ENCODE measurements around the gene GPR142.
"Not testable (repeated sequence)": the region's sequence is repeated elsewhere in the genome, so short reads cannot be mapped to it uniquely, and the experiment has no call there.

GPR142 gene

DNA sequence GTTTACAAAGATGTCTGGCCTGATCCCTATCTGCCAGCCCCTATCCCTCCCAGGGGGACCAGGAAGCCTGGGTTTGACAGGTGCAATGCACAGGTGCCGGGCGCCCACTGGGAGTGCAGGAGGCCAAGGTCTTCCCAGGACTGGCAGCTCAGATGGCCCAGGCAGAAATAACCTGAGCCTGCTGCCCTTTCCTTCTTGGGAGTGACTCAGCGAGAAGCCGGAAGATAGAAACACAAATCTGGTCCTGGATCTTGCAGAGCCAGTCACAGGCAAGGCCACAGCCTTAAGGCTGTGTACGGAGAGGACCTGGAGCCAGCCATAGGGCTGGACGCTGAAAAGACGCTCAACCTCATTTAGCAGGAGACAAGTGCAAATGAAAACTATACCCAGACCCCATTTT, 27.7 kb downstream of the GPR142 start:
- DNase-seq, result no peak

DNA sequence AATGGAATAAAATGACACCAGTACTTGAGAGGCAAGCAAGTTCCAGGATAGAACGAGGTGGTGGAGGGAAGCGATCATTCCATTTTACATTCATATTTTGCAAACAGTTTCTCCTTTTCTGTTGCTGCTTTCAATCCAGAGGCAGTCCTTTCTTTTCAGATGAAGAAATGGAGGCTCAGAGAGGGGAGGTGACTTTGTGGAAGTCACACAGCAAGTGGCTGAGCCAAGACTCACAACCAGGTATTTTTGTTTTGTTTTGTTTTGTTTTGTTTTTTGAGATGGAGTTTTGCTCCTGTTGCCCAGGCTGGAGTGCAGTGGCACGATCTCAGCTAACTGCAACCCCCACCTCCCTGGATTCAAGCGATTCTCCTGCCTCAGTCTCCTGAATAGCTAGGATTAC, 29.3 kb downstream of the GPR142 start:
- DNase-seq, result no peak

DNA sequence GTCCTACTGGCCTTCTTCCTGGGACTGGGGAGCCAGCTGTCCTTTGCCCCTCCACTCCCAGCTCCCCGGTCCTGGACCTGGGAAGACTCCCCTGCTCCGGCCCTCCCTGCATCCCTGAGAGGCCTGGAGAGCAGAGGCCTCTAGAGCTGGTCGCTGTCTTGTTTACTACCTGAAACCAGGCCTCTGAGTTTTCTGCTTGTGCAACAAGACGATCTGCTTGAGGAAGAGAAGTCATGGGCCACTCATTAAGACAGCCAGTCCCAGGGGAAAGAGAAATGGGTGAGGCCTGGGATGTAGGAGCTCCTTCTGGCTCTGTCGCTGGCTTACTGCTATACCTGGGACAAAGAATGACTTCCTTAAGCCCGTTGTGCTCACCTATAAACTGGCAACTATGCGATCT, 34.7 kb downstream of the GPR142 start:
- no peak for DNase-seq

DNA sequence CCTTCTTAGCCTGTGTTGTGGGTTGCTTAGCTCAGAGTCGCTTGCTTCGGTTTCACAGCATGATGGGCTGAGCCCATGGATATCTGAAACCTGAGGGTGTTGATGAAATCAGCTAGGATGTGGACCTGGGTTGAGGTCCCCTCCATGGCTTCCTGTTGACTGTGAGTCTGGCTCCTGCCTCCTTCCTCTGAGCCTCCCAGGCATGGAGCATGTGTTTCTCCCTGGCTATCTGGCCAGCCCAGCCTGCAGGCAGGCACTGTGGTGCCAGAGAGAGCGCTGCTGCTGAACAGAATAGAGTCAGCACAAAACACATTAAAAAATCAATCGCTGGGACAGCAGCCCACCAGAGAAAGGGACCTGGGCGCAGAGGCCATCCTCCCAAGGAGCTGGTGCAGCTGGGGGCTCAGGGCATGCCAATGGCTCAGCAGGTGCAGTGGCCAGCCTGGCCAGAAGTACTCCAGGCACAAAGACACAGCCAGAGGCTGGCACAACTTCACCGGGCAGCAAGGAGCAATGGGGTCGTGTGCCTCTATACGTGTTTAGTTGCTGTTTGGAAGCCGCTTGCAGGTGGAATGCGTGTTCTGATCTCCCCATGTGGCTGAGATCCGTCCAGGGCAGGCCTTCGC, 36.3 kb downstream of the GPR142 start:
- no peak for DNase-seq

DNA sequence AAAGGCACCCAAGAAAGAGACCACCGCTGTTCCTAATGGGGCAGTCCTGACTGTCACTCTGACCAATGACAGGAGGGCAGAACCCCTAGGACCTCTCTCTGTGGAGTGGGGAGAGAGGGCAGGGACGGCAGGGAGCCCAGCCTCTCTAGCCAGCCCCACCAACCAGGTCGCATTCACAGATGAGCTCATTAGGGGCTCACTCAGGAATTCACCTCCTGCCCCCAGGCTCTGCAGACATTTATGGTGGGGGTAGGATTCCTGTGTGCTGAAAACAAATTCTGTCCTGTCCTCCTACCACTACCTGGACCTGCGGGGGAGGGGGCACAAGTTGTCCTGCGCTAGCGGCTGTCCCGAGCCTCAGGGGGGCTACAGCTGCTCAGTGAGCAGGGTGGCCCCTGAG, 36.9 kb downstream of the GPR142 start:
- DNase-seq, result no peak

DNA sequence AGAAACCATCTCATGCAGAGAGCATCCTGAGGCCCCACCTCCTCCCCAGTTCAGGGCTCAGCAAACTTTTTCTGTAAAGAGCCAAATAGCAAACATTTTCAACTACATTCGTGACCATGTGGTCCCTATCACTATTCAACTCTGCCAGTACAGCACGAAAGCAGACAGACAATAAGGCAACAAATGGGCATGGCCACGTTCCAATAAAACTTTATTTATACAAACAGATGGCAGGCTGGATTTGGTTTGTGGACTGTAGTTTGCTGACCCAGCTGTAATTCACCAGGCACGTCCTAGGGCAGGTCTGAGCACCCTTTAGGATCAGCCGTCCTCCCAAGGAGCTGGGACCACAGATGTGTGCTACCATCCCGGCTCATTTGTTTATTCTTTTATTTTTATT, 37.5 kb downstream of the GPR142 start:
- DNase-seq, result no peak

DNA sequence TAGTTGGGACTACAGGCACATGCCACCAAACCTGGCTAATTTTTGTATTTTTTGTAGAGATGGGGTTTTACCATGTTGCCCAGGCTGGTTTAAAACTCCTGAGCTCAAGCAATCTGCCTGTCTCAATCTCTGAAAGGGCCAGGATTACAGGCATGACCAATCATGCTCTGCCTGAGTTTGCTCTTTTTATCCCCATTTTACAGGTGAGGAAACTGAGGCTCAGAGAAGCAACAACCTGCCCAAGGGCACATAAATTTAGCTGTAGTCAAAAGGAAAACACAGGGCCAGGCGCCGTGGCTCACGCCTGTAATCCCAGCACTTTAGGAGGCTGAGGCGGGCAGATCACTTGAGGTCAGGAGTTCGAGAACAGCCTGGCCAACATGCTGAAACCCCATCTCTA, 38.0 kb downstream of the GPR142 start:
- not testable (repeated sequence) for DNase-seq

DNA sequence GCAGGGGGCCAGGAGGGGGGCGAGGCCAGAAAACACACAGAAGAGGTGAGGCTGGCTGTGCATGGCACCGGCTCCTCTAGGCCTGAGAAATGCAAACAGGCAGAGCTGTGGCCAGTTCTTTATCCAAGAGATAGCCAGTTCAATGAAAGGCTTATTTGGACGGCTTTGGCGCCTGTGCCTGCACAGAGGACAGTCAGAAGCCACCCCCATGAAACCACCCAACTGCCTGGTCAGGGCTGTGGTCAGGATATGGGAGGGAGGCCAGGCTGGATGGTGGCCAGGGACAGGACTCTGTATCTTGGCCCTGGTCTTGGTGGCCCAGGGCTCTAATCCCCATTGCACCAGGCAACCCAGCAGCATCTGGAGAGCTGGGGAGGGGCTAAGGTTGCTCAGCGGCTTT, 40.1 kb downstream of the GPR142 start:
- no peak for DNase-seq

DNA sequence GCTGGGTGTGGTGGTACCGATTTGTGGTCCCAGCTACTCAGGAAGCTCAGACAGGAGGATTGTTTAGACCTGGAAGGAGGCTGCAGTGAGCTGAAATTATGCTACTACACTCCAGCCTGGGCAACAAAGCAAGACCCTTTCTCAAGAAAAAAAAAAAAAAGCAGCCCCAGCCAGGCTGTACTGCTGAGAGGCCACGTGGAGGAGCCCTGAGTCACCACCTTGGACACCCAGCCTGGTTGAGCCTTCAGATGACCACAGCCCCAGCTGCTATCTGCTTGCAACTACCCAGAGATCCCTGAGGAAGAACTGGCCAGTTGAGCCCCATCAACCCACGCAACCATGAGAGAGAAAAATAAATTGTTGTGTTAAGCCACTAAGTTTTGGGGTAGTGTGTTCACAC, 41.0 kb downstream of the GPR142 start:
- DNase-seq, result no peak

DNA sequence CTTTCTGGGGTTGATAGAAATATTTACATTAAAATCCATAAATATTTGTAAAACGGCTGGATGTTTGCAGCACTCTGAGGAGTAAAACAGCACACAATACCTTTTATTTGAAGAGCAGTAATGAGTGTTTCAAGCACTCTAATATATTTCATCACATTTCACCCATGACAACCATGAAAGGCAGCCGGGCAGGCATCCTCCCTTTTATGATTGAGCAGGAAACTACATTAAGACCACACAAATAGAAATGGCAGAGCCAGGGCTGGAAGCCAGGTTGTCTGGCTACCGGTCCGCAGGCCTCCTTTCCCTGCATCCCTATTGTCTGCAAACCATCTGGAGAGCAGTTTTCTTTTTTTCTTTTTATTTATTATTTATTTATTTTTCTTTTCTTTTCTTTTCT, 41.5 kb downstream of the GPR142 start:
- no peak for DNase-seq

DNA sequence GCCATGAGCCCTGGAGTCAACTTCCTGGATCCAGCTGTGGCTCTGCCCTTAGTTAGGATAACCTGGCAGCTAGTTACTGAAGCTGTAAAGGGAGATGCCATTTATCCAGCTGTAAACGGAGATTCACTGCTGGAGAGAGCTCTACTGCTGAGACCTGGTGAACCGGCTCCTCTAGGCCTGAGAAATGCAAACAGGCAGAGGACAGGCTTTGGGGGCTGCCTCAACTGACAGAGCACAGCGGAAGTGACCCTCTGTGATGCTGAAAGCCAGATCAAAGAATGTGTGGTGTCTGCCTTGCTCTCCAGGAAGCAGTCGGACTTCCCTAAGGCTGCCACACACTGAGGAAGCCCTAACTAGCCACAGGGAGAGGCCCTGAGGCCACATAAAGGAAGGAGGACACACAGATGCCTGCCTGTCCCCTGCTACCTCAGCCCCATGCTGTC, 42.7 kb downstream of the GPR142 start:
- no peak for DNase-seq

DNA sequence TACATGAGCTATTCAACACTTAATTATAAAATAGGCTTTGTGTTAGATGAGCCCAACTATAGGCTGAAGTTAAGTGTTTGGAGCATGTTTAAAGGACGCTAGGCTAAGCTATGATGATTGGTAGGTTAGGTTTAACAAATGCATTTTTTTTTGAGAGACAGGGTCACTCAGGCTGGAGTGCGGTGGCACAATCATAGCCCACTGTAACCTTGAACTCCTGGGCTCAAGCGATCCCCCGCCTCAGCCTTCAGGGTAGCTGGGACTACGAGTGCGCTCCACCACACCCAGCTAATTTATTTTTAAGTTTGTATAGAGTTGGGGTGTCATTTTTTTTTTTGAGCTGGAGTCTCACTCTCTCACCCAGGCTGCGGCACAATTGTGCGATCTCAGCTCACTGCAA, 45.3 kb downstream of the GPR142 start:
- no peak for DNase-seq

DNA sequence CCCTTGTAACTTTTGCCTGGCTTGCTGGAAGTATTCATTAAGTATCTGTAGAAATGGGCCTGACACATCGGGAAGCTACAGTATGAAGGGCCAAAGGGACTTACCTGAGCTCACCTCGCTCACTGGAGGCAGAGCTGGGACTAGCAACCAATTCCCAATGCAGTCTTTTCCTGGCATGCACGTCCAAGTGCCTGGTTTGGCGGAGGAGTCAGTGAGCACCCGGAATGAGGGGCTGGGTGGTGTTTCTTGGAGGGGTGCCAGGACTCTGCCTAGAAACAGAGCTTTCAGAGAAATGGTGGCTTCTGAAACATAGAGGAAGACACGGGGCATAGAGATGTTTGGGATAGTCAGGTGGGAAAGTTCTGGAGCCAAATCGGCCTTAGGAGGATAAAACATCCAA, 46.2 kb downstream of the GPR142 start:
- no peak for DNase-seq

DNA sequence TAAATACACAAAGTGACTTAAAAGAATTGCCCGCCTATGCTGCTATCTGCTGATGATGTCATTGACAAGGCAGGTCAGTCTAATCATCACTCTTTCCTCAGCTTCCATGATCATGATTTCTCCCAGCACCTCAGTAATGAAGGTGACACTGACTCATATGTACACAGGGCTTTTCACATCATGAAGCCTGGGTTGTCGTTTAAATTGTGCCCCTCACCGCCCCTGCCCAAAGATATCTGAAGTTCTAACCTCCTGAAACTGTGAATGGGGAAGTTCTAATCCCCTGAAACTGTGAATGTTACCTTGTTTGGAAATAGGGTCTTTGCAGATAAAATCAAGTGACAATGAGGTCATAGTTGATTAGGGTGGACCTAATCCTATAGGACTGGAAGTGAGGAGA, 47.2 kb downstream of the GPR142 start:
- DNase-seq, result no peak

DNA sequence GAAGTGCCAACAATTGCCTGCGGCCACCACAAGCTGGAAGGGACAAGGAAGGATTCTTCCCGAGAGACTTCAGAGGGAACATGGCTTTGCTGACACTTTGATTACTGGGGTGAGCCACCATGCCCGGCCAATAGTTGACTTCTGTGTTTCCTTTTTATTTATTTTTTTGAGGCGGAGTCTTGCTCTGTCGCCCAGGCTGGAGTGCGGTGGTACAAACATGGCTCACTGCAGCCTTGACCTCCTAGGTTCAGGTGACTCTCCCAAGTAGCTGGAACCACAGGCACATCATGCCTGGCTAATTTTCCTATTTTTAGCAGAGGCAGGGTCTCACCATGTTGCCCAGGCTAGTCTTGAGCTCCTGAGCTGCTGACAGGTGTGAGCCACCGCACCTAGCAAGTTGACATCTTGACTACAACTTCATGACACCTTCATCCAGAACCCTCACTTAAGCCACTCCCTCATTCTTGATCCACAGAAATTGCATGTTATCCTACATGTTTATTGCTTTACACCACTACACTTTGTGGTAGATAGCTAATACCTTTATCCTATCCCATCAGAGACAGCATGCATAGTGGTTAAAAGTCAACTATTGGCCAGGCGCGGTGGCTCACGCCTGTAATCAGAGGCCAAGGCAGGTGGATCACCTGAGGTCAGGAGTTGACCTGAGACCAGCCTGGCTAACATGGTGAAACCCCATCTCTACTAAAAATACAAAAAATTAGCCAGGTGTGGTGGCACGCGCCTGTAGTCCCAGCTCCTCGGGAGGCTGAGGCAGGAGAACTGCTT, 48.5 kb downstream of the GPR142 start:
- no peak for DNase-seq

DNA sequence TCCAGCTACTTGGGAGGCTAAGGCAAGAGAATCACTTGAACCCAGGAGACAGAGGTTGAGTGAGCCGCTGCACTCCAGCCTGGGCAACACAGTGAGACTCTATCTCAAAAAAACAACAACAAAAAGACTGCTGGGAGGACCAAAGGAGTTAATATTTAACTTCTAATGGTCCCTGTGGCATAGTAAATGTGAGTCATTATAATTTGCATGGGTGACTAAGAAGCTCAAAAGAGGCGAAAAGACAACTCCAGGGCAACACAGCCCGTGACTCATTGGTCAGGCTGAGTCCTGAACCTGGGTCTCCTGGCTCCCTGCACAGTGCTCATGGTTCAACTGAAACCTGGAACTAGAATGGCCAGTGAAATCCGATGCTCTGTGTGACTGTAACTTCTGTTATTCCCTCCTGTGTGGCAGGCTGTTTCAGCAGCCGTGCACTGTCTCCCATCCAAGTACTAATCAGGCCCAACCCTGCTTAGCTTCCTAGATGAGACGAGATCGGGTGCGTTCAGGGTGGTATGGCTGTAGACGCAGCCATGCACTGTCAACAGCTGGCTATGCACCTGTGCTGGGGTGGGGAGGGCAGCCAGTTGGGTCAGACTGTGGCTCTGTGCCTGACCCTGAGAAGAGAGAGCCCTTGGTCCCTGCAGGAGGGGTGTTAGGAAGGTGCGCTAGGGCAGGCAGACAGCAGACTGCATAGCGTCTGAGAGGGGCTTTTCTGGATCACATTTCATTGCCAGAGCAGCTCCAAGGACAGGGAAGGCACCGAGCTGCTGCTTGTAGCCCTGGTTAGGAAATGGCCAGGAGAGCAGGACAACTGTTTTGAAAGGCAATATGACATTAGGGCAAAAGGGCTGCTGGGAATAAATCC, 50.1 kb downstream of the GPR142 start:
- DNase-seq, result no peak

DNA sequence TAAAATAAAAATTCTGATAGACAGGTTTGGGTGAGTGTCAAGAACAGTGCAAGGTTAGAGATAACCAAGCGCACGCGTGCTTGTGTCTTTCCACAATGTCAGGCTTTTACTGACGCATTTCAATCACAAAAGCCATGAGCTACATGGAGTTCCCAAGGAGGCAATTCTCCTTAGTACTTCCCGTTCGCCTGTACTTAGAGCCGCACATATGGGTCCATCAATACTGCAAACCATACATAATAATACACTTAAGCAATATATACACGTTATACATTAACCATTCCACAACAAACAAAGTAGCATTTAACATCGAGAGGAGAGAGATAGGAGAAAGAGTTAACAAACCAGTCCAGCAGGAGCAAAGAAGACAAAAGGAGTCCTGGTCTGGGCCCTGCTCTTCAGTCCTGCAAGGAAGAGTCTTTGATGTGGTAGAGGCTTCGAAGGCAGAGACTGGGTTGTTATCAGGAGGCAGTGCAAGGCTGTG, 52.7 kb downstream of the GPR142 start:
- DNase-seq, result no peak
